ENCODE results near the gene ZNF385B. TPM values are rescaled to one million over a fixed set of nuclear protein-coding genes. Genes with fewer than 3 reads are reported as not detected.

Gene ZNF385B
- total and polyA plus RNA-seq, 11 donors = 0.07 to 12.2 (median 2.3) TPM

DNA sequence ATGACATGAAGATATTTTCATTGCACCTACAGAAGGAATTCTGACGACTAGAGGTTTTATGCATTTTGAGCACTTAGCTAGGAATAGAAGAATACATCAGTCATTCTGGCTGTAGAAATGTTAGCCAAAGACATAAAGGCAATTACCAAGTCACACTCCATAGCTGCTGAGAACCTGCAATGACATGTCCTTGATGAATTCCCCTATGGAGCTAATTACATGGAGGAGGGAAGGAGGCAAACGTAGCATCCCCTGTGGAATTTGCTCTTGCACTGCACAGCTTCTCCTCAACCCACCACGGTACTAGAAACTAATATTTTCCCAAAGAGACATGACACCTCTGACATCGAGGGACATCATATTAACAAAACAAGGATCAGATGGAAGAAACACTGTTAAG is 422.8 kb downstream of the ZNF385B start:
- Histone ChIP-seq H3K27me3 (peaks cover 0 to 7% (median 0%) of the 10 kb centered on the region in 9 donors), H3K4me1 (peaks cover 0 to 2% (median 0%) of the 10 kb centered on the region in 12 donors), H3K9me3 (no peaks in the 10 kb centered on the region), H3K27ac (no peak overlapping the region), H3K4me3 (no peak overlapping the region), H3K36me3 (no peaks in the 10 kb centered on the region)
- ATAC-seq (no peak), DNase-seq (no peak)
- intact Hi-C loops (cut with DNase I) = loop anchor here in 1 of 10 donors (10.0 kb wide), 1 partner anchor 224 kb away; no protein-coding TSS in a partner anchor
- WGBS, 4 donors = 40 to 54% (median 48%) methylated on average over 4 of the region's 4 CpGs
- TF ChIP-seq, protein P1, sequence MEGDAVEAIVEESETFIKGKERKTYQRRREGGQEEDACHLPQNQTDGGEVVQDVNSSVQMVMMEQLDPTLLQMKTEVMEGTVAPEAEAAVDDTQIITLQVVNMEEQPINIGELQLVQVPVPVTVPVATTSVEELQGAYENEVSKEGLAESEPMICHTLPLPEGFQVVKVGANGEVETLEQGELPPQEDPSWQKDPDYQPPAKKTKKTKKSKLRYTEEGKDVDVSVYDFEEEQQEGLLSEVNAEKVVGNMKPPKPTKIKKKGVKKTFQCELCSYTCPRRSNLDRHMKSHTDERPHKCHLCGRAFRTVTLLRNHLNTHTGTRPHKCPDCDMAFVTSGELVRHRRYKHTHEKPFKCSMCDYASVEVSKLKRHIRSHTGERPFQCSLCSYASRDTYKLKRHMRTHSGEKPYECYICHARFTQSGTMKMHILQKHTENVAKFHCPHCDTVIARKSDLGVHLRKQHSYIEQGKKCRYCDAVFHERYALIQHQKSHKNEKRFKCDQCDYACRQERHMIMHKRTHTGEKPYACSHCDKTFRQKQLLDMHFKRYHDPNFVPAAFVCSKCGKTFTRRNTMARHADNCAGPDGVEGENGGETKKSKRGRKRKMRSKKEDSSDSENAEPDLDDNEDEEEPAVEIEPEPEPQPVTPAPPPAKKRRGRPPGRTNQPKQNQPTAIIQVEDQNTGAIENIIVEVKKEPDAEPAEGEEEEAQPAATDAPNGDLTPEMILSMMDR (IDR thresholded peaks at IDR 0.05) = no peak
- TF ChIP-seq POLR2A (IDR thresholded peaks at IDR 0.05) = no peak

DNA sequence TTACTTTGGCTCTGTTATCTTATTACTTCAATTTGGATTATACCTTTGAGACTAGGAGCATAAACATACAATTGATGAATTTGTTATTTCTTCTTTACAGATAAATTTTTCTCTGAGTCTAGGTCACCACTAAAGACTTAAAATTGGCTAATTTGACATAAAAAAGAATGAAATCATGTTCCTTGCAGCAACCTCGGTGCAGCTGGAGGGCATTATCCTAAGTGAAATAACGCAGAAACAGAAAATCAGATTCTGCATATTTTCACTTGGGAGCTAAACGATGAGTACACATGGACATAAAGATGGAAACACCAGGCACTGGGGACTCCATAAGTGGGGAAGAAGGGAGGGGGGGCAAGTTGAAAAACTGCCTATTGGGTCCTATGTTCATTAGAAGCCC is 424.0 kb downstream of the ZNF385B start:
- ATAC-seq = no peak
- intact Hi-C loops (cut with DNase I) = loop anchor here in 1 of 10 donors (10.0 kb wide), 1 partner anchor 223 kb away; no protein-coding TSS in a partner anchor
- no peaks in the 10 kb centered on the region for H3K9me3 ChIP-seq
- H3K27ac ChIP-seq = no peak overlapping the region
- no peak overlapping the region for H3K4me3 ChIP-seq
- TF ChIP-seq, protein P1 (IDR thresholded peaks at IDR 0.05) = no peak
- TF ChIP-seq POLR2A (IDR thresholded peaks at IDR 0.05) = no peak
- H3K27me3 ChIP-seq = peaks cover 0 to 7% (median 0%) of the 10 kb centered on the region in 9 donors
- no peaks in the 10 kb centered on the region for H3K4me1 ChIP-seq
- 59 to 76% (median 73%) methylated on average over 3 of the region's 3 CpGs for WGBS, 4 donors
- H3K36me3 ChIP-seq = no peaks in the 10 kb centered on the region
- no peak for DNase-seq

DNA sequence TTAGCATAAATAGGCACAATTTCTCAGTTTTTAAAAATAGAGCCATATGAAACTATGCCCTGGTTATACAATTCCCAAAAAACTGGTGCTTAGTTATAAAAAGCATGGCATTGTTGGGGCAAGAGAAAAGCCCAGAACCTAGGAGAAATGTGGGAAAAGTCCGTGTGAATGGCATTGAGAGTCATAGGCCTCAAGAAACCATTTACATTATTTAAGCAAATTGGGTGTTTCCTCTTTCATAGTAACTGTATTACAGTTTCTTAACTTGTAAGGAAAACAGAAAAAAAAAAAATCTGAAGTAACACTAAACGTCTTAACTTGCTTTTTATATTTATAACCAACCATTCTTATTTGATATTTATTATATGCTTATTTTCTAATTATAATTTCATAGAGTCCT is 425.8 kb downstream of the ZNF385B start:
- H3K27me3 ChIP-seq = peaks cover 0 to 5% (median 0%) of the 10 kb centered on the region in 9 donors
- H3K4me1 ChIP-seq = no peaks in the 10 kb centered on the region
- WGBS, 4 donors = 68 to 77% (median 72%) methylated on average over 2 of the region's 2 CpGs
- H3K36me3 ChIP-seq = no peaks in the 10 kb centered on the region
- no peak overlapping the region for H3K4me3 ChIP-seq
- H3K9me3 ChIP-seq = no peaks in the 10 kb centered on the region
- no peak for DNase-seq
- ATAC-seq = no peak
- H3K27ac ChIP-seq = no peak overlapping the region
- intact Hi-C loops (cut with DNase I) = loop anchor here in 1 of 10 donors (10.0 kb wide), 1 partner anchor 221 kb away; no protein-coding TSS in a partner anchor
- no peak for TF ChIP-seq POLR2A (IDR thresholded peaks at IDR 0.05)
- TF ChIP-seq, protein P1 (IDR thresholded peaks at IDR 0.05) = no peak

- ATAC-seq (no peak), DNase-seq (no peak)
- intact Hi-C loops (cut with DNase I) = loop anchor here in 1 of 10 donors (10.0 kb wide), 1 partner anchor 220 kb away; no protein-coding TSS in a partner anchor
- 83 to 93% (median 87%) methylated on average over 4 of the region's 4 CpGs for WGBS, 4 donors
- Histone ChIP-seq H3K9me3 (no peaks in the 10 kb centered on the region), H3K27ac (no peak overlapping the region), H3K27me3 (peaks cover 0 to 11% (median 0%) of the 10 kb centered on the region in 9 donors), H3K4me1 (no peaks in the 10 kb centered on the region), H3K36me3 (no peaks in the 10 kb centered on the region), H3K4me3 (no peak overlapping the region)
- TF ChIP-seq, protein P1 (IDR thresholded peaks at IDR 0.05) = no peak
Observed at GRCh38 chr2:179435000-179435399, 426.4 kb downstream of the ZNF385B start.

All from heart left ventricle (tissue), 16 donors.